NCI-H345 (cell line): ENCODE results near the gene C10orf62.
"Not testable (repeated sequence)": the region's sequence is repeated elsewhere in the genome, so short reads cannot be mapped to it uniquely, and the experiment has no call there.

Experiments
- DNase-seq: peaks from one replicate; lab custom pipeline; 2025; lab: John Stamatoyannopoulos, UW

The C10orf62 gene

DNA sequence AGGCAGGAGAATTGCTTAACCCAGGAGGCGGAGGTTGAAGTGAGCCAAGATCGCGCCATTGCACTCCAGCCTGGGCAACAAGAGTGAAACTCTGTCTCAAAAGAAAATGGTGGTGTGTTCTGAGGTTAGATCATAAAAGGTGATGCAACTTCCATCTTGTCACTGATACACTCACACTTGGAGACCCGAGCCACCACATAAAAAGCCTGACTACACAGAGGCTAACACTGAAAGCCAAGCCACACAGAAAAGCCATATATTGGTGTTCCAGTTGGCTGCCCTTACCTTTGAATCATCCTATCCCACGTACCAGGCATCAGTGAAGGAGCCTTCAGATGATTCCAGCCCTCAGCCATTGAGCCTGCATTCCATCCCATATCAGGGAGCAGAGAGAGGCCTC lies 39.8 kb downstream of the C10orf62 start:
- no peak for DNase-seq

DNA sequence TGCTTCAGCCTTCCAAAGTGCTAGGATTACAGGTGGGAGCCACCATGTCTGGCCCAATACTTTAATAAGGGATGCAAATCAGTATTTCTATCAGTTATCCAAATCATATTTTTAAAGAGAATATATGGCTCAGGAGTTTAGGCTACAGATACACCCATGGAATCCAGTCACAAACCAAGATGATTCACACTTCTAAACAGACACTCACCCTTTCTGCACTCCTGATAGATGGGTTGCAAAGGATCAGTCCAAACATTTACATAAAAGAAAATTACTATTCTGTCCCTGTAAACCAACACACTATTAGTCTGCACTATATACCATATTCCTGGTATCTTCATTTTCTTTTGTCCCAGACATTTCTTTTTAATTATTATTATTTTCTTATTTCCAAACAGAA lies 41.6 kb downstream of the C10orf62 start:
- no peak for DNase-seq

DNA sequence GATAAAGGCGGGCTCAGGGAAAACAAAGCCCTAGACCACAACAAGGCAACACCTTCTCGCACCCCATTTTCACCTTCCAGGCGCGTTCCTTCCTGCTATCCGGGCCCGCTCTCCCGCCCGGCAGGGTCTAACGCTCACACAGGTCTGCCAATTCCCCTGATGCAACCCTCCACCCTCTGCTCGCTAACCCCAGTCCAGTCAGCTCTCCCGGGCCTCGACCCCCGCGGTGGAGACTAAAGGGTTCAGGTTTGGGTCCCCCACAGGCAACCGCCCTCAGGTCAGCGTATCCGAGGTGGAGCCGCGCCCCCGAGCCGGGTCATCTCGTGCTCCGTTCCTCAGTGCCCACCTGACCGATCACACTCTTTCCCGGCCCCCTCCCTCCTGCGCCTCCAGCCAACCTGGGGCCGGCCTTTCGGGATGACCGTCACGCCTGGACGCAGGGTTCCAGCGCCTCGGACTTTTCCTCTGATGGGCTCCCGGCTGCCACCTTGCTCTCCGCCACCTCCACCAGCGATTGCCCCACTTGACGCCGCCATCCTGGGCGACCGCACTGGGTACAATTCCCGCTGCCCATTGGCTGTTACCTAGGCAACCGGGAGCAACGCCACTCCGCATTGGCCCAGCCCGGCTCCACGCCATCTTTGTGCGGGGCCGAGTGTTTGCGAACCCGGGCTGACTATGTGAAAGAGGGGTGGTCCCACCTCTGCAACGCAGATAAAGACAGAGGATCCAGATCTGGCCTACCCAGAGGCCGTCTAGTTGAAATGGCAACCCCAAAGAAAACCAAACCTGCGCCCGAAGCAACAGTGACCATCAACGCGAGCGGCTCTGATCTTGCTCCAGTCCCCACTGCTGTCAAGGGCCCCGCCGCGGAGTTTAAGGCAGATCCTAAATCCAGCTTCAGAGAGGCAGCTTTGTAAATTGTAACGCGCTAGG lies 43.7 kb downstream of the C10orf62 start, which contains the start of gene MORN4:
MORN4 (minus strand) TSS at position 552 of the 936 bp plus-strand sequence. CDS start 13,847 bp downstream, outside the sequence.
- peak; percentile 94 for DNase-seq

DNA sequence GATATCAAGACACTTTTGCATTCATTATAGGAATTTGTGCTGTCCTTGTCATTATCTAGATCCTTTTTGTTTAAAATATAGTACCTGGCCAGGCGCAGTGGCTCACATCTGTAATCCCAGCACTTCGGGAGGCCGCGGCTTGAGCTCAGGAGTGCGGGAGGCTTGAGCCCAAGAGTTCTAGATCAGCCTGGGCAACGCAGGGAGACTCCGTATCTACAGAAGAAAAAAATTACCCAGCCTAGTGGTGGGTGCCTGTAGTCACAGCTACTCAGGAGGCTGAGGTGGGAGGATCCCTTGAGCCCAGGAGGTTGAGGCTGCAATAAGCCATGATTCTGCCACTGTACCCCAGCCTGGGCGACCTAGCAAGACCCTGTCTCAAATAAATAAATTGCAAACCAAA lies 44.4 kb downstream of the C10orf62 start:
- DNase-seq = peak; percentile 8

DNA sequence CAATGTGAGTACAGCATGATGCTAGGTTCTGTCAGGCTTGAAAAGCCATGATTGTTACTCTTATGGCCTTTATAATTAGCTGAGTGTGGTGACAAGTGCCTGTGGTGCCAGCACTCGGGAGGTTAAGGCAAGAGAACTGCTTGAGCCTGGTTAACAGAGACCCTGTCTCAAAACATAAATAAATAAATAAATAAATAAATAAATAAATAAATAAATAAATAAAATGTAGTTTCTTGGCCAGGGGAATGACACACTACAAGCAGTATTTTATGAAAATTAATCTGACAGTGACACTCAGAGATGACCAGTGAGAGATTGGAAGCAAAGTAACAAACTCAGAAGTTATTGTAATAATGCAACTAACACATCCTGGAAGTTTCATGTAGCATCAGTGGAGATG lies 46.1 kb downstream of the C10orf62 start:
- no peak for DNase-seq

GRCh38 chr10:97639090-97639489 lies 49.6 kb downstream of the C10orf62 start:
- DNase-seq = not testable (repeated sequence)

DNA sequence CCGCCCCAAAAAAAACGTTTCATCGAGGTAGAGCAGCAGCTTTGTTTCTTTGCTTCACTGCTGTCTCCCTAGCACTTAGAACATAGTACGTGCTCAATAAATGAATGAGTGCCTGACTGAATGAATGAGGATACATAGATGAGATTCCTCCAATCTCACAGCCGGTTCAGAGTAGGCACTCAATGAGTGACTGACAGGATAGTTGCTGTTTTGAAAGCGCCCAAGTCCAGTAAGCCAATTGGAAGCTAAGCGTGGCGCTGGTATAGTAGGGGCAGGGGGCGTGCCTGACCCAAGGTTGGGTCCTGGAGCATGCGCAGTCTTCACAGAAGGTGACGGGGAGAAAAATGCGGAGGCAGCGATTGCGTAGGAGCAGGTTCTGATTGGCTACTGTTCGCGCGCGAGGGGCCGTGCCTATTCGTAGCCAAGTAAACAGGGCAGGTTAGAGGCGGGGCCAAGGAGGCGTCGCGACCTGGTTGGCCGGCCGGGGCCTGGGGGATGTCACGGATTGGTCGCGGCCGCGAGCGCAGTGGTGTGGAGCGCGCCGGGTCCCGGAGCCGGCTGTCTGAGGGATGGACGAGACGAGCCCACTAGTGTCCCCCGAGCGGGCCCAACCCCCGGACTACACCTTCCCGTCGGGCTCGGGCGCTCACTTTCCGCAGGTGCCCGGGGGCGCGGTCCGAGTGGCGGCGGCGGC lies 50.8 kb downstream of the C10orf62 start, which contains the start of gene PI4K2A:
PI4K2A (plus strand) TSS at position 498 of the 694 bp plus-strand sequence; CDS start at position 570, 72 bp downstream.
- peak; percentile 98 for DNase-seq
